ENCODE data around the gene UBE2M. TPM values are rescaled to one million over a fixed set of nuclear protein-coding genes. Genes with fewer than 3 reads are reported as not detected.
"Not testable (repeated sequence)": the region's sequence is repeated elsewhere in the genome, so short reads cannot be mapped to it uniquely, and the experiment has no call there.

Gene UBE2M
- total RNA-seq, 1 donor from 2014 or later, result 33.6 TPM

DNA sequence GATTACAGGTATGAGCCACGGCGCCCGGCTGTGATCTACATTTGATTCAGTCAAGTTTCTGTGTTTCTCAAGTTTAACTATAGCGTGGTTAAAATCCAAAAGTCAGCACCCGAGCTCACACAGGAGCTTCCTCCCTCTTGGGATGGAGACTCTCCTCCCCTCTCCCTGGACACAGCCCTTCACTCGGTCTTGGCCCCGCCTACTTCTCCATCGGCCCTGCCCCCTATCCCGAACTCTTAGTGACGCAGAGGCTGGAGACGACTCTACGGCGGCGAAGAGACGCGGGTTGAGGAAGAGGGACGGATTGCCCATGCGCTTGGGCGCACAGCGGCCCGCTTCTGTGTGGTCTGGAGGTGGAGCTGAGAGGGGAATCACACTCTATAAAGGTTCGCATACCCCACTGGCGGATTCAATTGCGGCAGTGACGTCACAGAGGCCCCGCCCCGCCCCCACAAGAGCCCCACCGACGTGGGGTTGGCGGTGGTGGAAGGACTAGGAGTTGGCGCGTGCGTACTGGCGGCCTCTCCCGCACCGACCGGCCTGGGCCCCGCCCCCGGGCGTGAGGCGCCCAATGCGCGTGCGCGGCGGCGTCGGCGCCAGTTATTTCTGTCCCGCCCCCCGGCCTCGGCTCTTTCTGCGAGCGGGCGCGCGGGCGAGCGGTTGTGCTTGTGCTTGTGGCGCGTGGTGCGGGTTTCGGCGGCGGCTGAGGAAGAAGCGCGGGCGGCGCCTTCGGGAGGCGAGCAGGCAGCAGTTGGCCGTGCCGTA lies 14.4 kb downstream of the UBE2M start, which contains the start of gene TRIM28:
Gene TRIM28 (plus strand): TSS at position 239 of the 765 bp plus-strand sequence. CDS start 694 bp downstream, outside the sequence.
- Histone ChIP-seq H3K4me3 (peak within 1 kb of the TSS; percentile 94 to 99), H3K4me1 (peaks cover 34% of the 10 kb centered on the region), H3K27me3 (no peaks in the 10 kb centered on the region), H3K27ac (peak within 1 kb of the TSS; percentile 96), H3K36me3 (peaks cover 0 to 26% of the 10 kb centered on the region in 2 donors), H3K9me3 (no peaks in the 10 kb centered on the region)
- DNase-seq (ENCODE audit: extremely low spot score in 2 of 2), result peak in 1 of 2 donors; percentile 99
- intact Hi-C loops (cut with DNase I), result no loop called here
- TF ChIP-seq POLR2A (IDR thresholded peaks at IDR 0.05) (peak; percentile 75 to 98), POLR2AphosphoS5 (IDR thresholded peaks at IDR 0.05; ENCODE audit: insufficient read depth in 1 of 2, low read depth in 1 of 2) (peak; percentile 90 to 98)
- TF ChIP-seq, protein P1, sequence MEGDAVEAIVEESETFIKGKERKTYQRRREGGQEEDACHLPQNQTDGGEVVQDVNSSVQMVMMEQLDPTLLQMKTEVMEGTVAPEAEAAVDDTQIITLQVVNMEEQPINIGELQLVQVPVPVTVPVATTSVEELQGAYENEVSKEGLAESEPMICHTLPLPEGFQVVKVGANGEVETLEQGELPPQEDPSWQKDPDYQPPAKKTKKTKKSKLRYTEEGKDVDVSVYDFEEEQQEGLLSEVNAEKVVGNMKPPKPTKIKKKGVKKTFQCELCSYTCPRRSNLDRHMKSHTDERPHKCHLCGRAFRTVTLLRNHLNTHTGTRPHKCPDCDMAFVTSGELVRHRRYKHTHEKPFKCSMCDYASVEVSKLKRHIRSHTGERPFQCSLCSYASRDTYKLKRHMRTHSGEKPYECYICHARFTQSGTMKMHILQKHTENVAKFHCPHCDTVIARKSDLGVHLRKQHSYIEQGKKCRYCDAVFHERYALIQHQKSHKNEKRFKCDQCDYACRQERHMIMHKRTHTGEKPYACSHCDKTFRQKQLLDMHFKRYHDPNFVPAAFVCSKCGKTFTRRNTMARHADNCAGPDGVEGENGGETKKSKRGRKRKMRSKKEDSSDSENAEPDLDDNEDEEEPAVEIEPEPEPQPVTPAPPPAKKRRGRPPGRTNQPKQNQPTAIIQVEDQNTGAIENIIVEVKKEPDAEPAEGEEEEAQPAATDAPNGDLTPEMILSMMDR (IDR thresholded peaks at IDR 0.05), result no peak

DNA sequence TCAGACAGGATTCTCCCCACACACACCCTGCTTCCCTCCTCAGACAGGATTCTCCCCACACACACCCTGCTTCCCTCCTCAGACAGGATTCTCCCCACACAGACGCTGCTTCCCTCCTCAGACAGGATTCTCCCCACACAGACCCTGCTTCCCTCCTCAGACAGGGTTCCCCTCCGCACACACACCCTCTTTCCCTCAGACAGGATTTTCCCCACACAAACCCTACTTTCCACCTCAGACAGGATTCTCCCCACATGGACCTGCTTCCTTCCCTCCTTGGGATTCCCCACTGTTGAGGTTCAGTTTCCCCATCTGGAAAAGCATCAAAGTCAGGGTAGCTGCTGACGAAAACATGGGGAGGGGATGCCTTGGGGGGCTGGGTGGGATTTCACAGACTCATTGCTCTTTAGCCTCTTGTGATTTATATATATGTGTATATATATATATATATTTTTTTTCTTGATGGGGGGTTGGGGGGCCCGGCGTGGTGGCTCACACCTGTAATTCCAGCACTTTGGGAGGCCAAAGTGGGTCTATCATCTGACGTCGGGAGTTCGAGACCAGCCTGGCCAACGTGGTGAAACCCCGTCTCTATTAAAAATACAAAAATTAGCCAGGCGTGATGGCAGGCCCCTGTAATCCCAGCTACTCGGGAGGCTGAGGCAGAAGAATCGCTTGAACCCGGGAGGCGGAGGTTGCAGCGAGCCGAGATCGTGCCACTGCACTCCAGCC lies 15.6 kb downstream of the UBE2M start:
- peaks cover 42% of the 10 kb centered on the region for H3K4me1 ChIP-seq
- peak in 1 of 2 donors; percentile 83 for DNase-seq (ENCODE audit: extremely low spot score in 2 of 2)
- intact Hi-C loops (cut with DNase I); H3K9me3 ChIP-seq; H3K27me3 ChIP-seq: not testable (repeated sequence)
- peak overlapping the region; percentile 94 to 99 for H3K4me3 ChIP-seq
- H3K27ac ChIP-seq, result peak overlapping the region; percentile 96
- peaks cover 0 to 14% of the 10 kb centered on the region in 2 donors for H3K36me3 ChIP-seq

DNA sequence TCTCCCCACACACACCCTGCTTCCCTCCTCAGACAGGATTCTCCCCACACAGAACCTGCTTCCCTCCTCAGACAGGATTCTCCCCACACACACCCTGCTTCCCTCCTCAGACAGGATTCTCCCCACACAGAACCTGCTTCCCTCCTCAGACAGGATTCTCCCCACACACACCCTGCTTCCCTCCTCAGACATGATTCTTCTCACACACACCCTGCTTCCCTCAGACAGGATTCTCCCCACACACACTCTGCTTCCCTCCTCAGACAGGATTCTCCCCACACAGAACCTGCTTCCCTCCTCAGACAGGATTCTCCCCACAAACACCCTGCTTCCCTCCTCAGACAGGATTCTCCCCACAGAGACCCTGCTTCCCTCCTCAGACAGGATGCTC lies 19.2 kb downstream of the UBE2M start:
- H3K27me3 ChIP-seq; H3K27ac ChIP-seq; H3K4me3 ChIP-seq; H3K9me3 ChIP-seq; H3K36me3 ChIP-seq; intact Hi-C loops (cut with DNase I); DNase-seq (ENCODE audit: extremely low spot score in 2 of 2): not testable (repeated sequence)
- H3K4me1 ChIP-seq, result peaks cover 14% of the 10 kb centered on the region

DNA sequence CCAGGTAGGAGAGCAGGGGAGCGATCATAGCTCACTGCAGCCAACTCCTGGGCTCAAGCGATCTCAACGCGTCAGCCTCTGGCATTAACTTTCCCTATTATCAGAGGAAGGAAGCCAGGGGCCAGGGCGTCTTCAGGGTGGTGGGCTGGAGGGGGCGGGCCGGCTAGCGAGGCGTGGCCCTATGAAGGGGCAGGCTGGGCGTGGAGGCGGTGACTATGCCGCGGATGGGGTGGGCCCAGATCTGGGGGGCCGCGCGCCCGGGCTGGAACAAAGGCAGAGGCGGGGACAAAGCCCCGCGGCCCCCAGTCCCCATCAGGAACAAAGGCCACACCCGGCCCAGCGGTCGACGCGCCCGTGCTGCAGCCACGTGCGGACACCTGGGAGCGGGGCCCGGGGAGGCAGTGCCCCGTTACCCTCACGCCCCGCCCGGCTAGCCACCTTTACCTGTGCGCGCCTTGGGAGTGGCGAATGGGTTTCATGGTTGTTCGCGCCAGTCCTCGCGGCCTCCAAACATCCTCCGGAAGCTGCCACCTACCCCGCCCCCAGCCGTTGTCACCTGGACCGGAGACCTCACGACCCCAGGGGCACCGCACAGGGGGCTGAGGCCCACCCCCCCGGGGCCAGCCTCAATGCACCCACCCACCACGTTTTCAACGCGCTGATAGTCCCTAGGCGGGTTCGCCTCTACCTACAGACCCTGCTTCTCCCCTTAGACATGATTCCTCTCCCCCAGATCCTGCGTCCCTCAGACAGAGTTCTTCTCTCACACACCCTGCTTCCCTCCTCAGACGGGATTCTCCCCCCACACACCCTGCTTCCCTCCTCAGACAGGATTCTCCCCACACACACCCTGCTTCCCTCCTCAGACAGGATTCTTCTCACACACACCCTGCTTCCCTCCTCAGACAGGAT lies 19.9 kb downstream of the UBE2M start:
- Histone ChIP-seq H3K27ac (peak overlapping the region; percentile 20), H3K4me1 (peaks cover 13% of the 10 kb centered on the region), H3K27me3 (no peaks in the 10 kb centered on the region), H3K4me3 (peak overlapping the region; percentile 25 to 37), H3K36me3 (no peaks in the 10 kb centered on the region), H3K9me3 (no peaks in the 10 kb centered on the region)
- TF ChIP-seq POLR2AphosphoS5 (IDR thresholded peaks at IDR 0.05; ENCODE audit: insufficient read depth in 1 of 2, low read depth in 1 of 2) (peak in 1 of 2 donors; percentile 17), POLR2A (IDR thresholded peaks at IDR 0.05) (no peak)
- intact Hi-C loops (cut with DNase I), result no loop called here
- DNase-seq (ENCODE audit: extremely low spot score in 2 of 2), result peak in 1 of 2 donors; percentile 83

DNA sequence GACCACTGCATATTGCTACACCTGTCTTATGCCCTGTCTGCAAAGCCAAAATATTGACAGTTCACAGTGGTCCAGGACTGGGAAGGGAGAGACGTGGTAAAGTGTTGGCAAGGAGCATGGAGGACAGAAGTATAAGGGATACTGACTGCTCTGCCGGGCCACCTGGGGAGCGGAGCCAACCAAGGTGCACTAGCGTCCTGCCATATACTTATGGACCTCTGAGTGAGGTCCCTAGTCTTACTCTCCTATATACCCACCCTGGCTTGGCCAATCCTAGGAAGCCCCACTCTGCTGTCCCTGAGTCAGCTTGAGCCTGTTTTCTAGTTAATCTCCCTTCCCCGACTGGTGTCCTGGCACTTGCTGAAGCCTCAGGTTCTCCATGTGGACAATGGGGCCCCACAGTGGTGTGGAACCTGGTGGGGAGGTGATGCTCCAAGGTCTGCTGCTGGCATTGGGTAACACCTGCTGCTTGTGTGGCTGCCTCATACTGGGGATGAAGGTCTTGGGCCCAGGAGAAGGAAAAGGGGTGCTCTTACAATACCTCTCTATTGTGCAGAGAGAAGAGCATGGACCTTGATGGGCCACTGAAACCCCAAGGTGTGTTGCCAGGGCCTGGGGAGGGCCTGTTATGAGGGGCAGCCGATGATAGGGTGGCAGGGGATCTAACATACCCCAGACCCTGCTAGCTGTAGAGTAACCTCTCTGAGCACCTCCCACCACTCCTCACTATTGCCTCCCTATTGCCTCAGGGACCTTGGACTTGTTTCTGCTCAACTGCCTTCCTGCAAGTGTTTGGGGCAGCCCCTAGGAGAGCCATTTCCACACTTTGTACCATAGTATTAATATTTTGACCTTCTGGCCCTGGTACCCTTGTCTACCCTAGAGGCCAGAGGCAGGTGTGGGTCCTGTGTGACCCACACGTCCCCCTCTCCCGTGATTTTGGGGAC lies 21.3 kb downstream of the UBE2M start:
- no peaks in the 10 kb centered on the region for H3K27me3 ChIP-seq
- TF ChIP-seq, protein P1 (IDR thresholded peaks at IDR 0.05), result no peak
- TF ChIP-seq POLR2AphosphoS5 (IDR thresholded peaks at IDR 0.05; ENCODE audit: insufficient read depth in 1 of 2, low read depth in 1 of 2) (no peak), POLR2A (IDR thresholded peaks at IDR 0.05) (no peak)
- no peak overlapping the region for H3K4me3 ChIP-seq
- DNase-seq (ENCODE audit: extremely low spot score in 2 of 2), result no peak
- no peak overlapping the region for H3K27ac ChIP-seq
- H3K4me1 ChIP-seq, result peaks cover 8% of the 10 kb centered on the region
- H3K36me3 ChIP-seq, result no peaks in the 10 kb centered on the region
- H3K9me3 ChIP-seq, result no peaks in the 10 kb centered on the region
- intact Hi-C loops (cut with DNase I), result no loop called here
